ENCODE results near the gene KIF13A.

- TF ChIP-seq YY1 (IDR thresholded peaks at IDR 0.05) (no peak), CTCF (IDR thresholded peaks at IDR 0.05; ENCODE audit: low read depth, low read length, missing input control) (no peak), JUND (IDR thresholded peaks at IDR 0.05) (no peak), SP1 (IDR thresholded peaks at IDR 0.05) (no peak), REST (IDR thresholded peaks at IDR 0.05) (no peak), MAX (IDR thresholded peaks at IDR 0.05) (no peak), EGR1 (IDR thresholded peaks at IDR 0.05; ENCODE audit: low read depth in 2 of 2) (no peak), HNF4G (IDR thresholded peaks at IDR 0.05) (no peak), ZBTB33 (IDR thresholded peaks at IDR 0.05) (no peak), RAD21 (IDR thresholded peaks at IDR 0.05) (no peak), TAF1 (conservative IDR thresholded peaks at IDR 0.05) (no peak)
Observed at GRCh38 chr6:17941318-17941717, 46.1 kb downstream of the KIF13A start.
